HepG2 (cell line): ENCODE data around the gene ADI1. TPM values are rescaled to one million over a fixed set of nuclear protein-coding genes. Genes with fewer than 3 reads are reported as not detected.
A peak's percentile ranks its signal among the peaks of the same experiment; 100 is the strongest.

Source experiments
- ATAC-seq: fragments of 200-7000 bp; cut with Tn5 transposase; 3 replicates; pipeline ENCODE4 v1.9.1; 2020; ENCODE audit warnings: mild to moderate bottlenecking, moderate library complexity
- BruUV-seq: library from RNA; stranded (reverse); fragments of 400-500 nt; replicated peaks from 2 replicates; lab custom pipeline; 2021; lab: Mats Ljungman, UMichigan
- CTCF ChIA-PET: fragments of 300-600 bp; formaldehyde crosslinking; extraction: SDS; loops from one replicate; lab custom pipeline; 2021; ENCODE audit warnings: low total read pairs, inconsistent platforms, low intra/inter-chr PET ratio; lab: Yijun Ruan, JAX
- POLR2A ChIA-PET: fragments of 350-600 bp; sonication (Branson Sonifier 250); formaldehyde crosslinking; loops from one replicate; lab custom pipeline; 2020; ENCODE audit warnings: antibody characterized with exemption, inconsistent platforms; lab: Yijun Ruan, JAX
- DNase-seq: peaks from one replicate; pipeline ENCODE4 v3.0.0-alpha.2; 2015; ENCODE audit warnings: low spot score
- FAIRE-seq: peaks from 3 replicates; lab custom pipeline; 2011; peaks lifted over from hg19 to GRCh38; lab: Jason Lieb, UNC
- H2AFZ ChIP-seq: one replicate; pipeline ENCODE4 v1.6.1; 2011; ENCODE audit warnings: low read length, inconsistent platforms
- H3K27ac ChIP-seq: fragments of 300-600 bp; 3 replicates; pipeline ENCODE4 v1.8.0; 2011; ENCODE audit warnings: mixed run types, mild to moderate bottlenecking, mixed read lengths, low read length, inconsistent platforms; ENCODE audit not compliant: insufficient read depth; ENCODE audit errors: extremely low read length
- H3K27me3 ChIP-seq, 2 experiments: fragments of 200-600 bp in 1 of 2; 2 replicates in 1 of 2; 3 replicates in 1 of 2; pipeline versions ENCODE4 v1.6.0 to v1.8.0; 2011; ENCODE audit warnings: low read length in 2 of 2, mild to moderate bottlenecking in 2 of 2, moderate library complexity in 2 of 2, inconsistent platforms in 1 of 2; ENCODE audit not compliant: insufficient read depth in 2 of 2, control insufficient read depth in 1 of 2
- H3K36me3 ChIP-seq, 2 experiments: fragments of 200-600 bp in 1 of 2; replicated peaks in 1 of 2; 2 replicates in 1 of 2; 3 replicates in 1 of 2; pipeline versions ENCODE4 v1.5.1 to v1.8.0; 2011; ENCODE audit warnings: low read length in 2 of 2, inconsistent platforms in 1 of 2; ENCODE audit not compliant: insufficient read depth in 2 of 2, control insufficient read depth in 1 of 2
- H3K4me1 ChIP-seq: 2 replicates; pipeline ENCODE4 v1.5.1; 2012; ENCODE audit warnings: low read length, inconsistent platforms; ENCODE audit not compliant: insufficient read depth
- H3K4me2 ChIP-seq: 2 replicates; pipeline ENCODE4 v1.6.0; 2011; ENCODE audit warnings: low read depth, low read length, inconsistent platforms
- H3K4me3 ChIP-seq, 3 experiments: fragments of 200-600 bp in 1 of 3; sonication (generic), shearing (Covaris generic) in 1 of 3; replicated peaks in 1 of 3; 2 replicates each; pipeline ENCODE4 v1.5.1; 2011 to 2016; ENCODE audit warnings: low read length in 3 of 3, inconsistent platforms in 2 of 3, low read depth in 2 of 3, mild to moderate bottlenecking in 2 of 3, control low read depth in 1 of 3, mixed read lengths in 1 of 3; ENCODE audit not compliant: insufficient read depth in 1 of 3
- H3K79me2 ChIP-seq: one replicate; pipeline ENCODE4 v1.6.1; 2011; ENCODE audit warnings: low read length, inconsistent platforms; ENCODE audit not compliant: insufficient read depth
- H3K9ac ChIP-seq: 2 replicates; pipeline ENCODE4 v1.6.0; 2011; ENCODE audit warnings: mild to moderate bottlenecking, low read depth, low read length, inconsistent platforms; ENCODE audit not compliant: insufficient read depth
- H3K9me3 ChIP-seq: 2 replicates; pipeline ENCODE4 v1.5.1; 2012; ENCODE audit warnings: mild to moderate bottlenecking, low read length
- H4K20me1 ChIP-seq: 2 replicates; pipeline ENCODE4 v1.6.0; 2011; ENCODE audit warnings: inconsistent platforms, mild to moderate bottlenecking, low read length, moderate library complexity; ENCODE audit not compliant: insufficient read depth
- FOXA3 ChIP-seq: IDR thresholded peaks from 2 replicates; pipeline ENCODE4 v1.6.1; 2016; ENCODE audit warnings: missing genetic modification reagents, missing compliant biosample characterization
- GABPB1 ChIP-seq: IDR thresholded peaks from 2 replicates; pipeline ENCODE4 v1.6.1; 2016; ENCODE audit warnings: mild to moderate bottlenecking, missing genetic modification reagents, moderate library complexity, missing compliant biosample characterization
- GATAD2A ChIP-seq: IDR thresholded peaks from 2 replicates; pipeline ENCODE4 v1.6.1; 2016
- HNRNPK ChIP-seq: fragments of 200-400 bp; formaldehyde crosslinking; IDR thresholded peaks from 2 replicates; pipeline ENCODE4 v1.6.1; 2018; ENCODE audit warnings: low read length, low read depth, moderate library complexity, mild to moderate bottlenecking; ENCODE audit not compliant: poor library complexity, severe bottlenecking
- HNRNPLL ChIP-seq: fragments of 200-400 bp; formaldehyde crosslinking; IDR thresholded peaks from 2 replicates; pipeline ENCODE4 v1.6.1; 2017; ENCODE audit warnings: mild to moderate bottlenecking, low read depth, low read length; ENCODE audit not compliant: poor library complexity, severe bottlenecking
- KLF11 ChIP-seq: IDR thresholded peaks from 2 replicates; pipeline ENCODE4 v1.6.1; 2016; ENCODE audit warnings: missing compliant biosample characterization
- NONO ChIP-seq, 2 experiments: fragments of 450-650 bp in 1 of 2; sonication (generic) in 1 of 2; formaldehyde crosslinking in 1 of 2; IDR thresholded peaks in 1 of 2; conservative IDR thresholded peaks in 1 of 2; 2 replicates each; pipeline versions ENCODE4 v1.6.1 to v1.8.0; 2017 to 2022; ENCODE audit warnings: mild to moderate bottlenecking in 1 of 2, missing genetic modification reagents in 1 of 2, moderate library complexity in 1 of 2
- POGZ ChIP-seq: sonication (generic); formaldehyde crosslinking; IDR thresholded peaks from 2 replicates; pipeline ENCODE4 v1.4.0; 2020; ENCODE audit warnings: mild to moderate bottlenecking, missing genetic modification reagents
- PRPF4 ChIP-seq: fragments of 200-400 bp; formaldehyde crosslinking; IDR thresholded peaks from 2 replicates; pipeline ENCODE4 v1.6.1; 2016; ENCODE audit warnings: low read length, low read depth; ENCODE audit not compliant: poor library complexity, severe bottlenecking
- REXO4 ChIP-seq: sonication (generic); formaldehyde crosslinking; IDR thresholded peaks from 2 replicates; pipeline ENCODE4 v1.8.0; 2022; ENCODE audit warnings: missing genetic modification reagents, mild to moderate bottlenecking, borderline replicate concordance
- SMYD3 ChIP-seq: sonication (generic); formaldehyde crosslinking; IDR thresholded peaks from 2 replicates; pipeline ENCODE4 v1.8.1; 2023; ENCODE audit warnings: mild to moderate bottlenecking, missing genetic modification reagents
- SP4 ChIP-seq: sonication (generic); formaldehyde crosslinking; IDR thresholded peaks from 2 replicates; pipeline ENCODE4 v1.8.1; 2023; ENCODE audit warnings: mild to moderate bottlenecking, missing genetic modification reagents
- STAG1 ChIP-seq: sonication (generic); formaldehyde crosslinking; IDR thresholded peaks from 2 replicates; pipeline ENCODE4 v1.4.0; 2020; ENCODE audit warnings: missing genetic modification reagents
- TEAD2 ChIP-seq: sonication (generic); formaldehyde crosslinking; IDR thresholded peaks from 2 replicates; pipeline ENCODE4 v1.9.0; 2021; ENCODE audit warnings: missing genetic modification reagents
- ZFP36L2 ChIP-seq: sonication (generic); formaldehyde crosslinking; IDR thresholded peaks from 2 replicates; pipeline ENCODE4 v1.4.0; 2020; ENCODE audit warnings: missing genetic modification reagents
- ZNF605 ChIP-seq: sonication (generic); formaldehyde crosslinking; IDR thresholded peaks from 2 replicates; pipeline ENCODE4 v1.8.0; 2022; ENCODE audit warnings: mild to moderate bottlenecking, missing genetic modification reagents
- ZNF766 ChIP-seq: sonication (generic); formaldehyde crosslinking; IDR thresholded peaks from 2 replicates; pipeline ENCODE4 v1.5.0; 2020; ENCODE audit warnings: missing genetic modification reagents, borderline replicate concordance
- ZSCAN29 ChIP-seq: sonication (generic); formaldehyde crosslinking; conservative IDR thresholded peaks from 2 replicates; pipeline ENCODE4 v1.4.0; 2020; ENCODE audit warnings: mild to moderate bottlenecking, missing genetic modification reagents
- WGBS: methylation state at CpG from one replicate; pipeline ENCODE4 v1.1.6; 2017; ENCODE audit warnings: low lambda C conversion rate; 5-methylcytosine and 5-hydroxymethylcytosine counted together
- in situ Hi-C: cut with HindIII; loops from 2 replicates; pipeline ENCODE4 v1.10.0; 2017; ENCODE audit warnings: low pct_unique_long_range_greater_than_20kb; ENCODE audit not compliant: extremely low pct_ligation_motif_present
- intact Hi-C: fragments of 100-400 bp; cut with micrococcal nuclease; formaldehyde crosslinking; loops from one replicate; pipeline ENCODE4 v1.10.0; 2022; ENCODE audit not compliant: unreplicated experiment
- polyA plus RNA-seq, 8 experiments: library from polyadenylated mRNA; depleted of rRNA in 3 of 8; stranded (reverse) in 7 of 8; unstranded in 1 of 8; fragments of >200 nt; fragmentation: Illumina TruSeq in 4 of 8; extraction: Trizol in 4 of 8; gene quantifications; 2 replicates each; pipeline versions ENCODE4 v1.2.1 to v1.2.3, GENCODE V29; 2011 to 2016; ENCODE audit warnings: low read depth in 4 of 8, missing spikeins in 1 of 8, mixed read lengths in 1 of 8; ENCODE audit not compliant: insufficient read depth in 1 of 8
- total RNA-seq, 5 experiments: library from RNA; depleted of rRNA; stranded (reverse); fragments of >200 nt; fragmentation: Illumina TruSeq; extraction: Trizol; gene quantifications; 2 replicates each; pipeline ENCODE4 v1.2.3, GENCODE V29; 2016; ENCODE audit warnings: low read depth in 1 of 5
- TF ChIP-seq, protein P1 (sequence below): sonication (generic); formaldehyde crosslinking; IDR thresholded peaks from 2 replicates; pipeline ENCODE4 v1.4.0; 2020; ENCODE audit warnings: mild to moderate bottlenecking, missing genetic modification reagents, borderline replicate concordance
- TF ChIP-seq, protein P2 (sequence below): sonication (generic); formaldehyde crosslinking; IDR thresholded peaks from 2 replicates; pipeline ENCODE4 v1.5.1; 2020; ENCODE audit warnings: missing genetic modification reagents, mild to moderate bottlenecking, borderline replicate concordance
- TF ChIP-seq, protein P3 (sequence below): IDR thresholded peaks from 2 replicates; pipeline ENCODE4 v1.6.1; 2016; ENCODE audit warnings: missing compliant biosample characterization, missing genetic modification reagents, borderline replicate concordance

ADI1 gene
- total and polyA plus RNA-seq, 2 of the 13 experiments (the other 11 are each of a cell fraction or from before 2014, with no cell fraction given), result 28.7 to 123 TPM

DNA sequence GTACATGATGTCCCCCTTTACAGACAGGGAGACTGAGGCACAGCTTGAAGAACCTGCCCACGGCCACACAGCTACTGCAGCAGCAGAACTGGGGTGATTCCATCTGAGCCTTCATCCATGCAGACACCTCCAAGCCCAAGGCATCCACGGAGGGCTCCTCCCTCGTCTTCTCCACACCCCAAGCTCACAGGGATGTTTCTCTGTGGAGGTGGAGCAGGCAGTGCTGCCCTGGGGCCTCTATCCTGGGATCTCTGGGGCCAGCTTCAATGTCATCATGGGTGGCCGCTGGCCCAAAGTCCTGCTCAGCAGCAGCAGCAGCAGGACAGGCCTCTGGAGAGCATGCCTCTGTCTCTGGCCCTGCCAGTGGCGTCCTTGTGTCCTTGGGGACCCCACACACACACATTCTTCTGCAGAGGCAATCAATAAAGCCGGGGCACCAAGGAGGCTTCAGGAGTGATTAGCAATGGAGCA is 31.2 kb downstream of the ADI1 start:
- in situ Hi-C loops, result no loop called here
- TF ChIP-seq KLF11 (CRISPR knock-in tag), result no peak
- TF ChIP-seq, protein P1, sequence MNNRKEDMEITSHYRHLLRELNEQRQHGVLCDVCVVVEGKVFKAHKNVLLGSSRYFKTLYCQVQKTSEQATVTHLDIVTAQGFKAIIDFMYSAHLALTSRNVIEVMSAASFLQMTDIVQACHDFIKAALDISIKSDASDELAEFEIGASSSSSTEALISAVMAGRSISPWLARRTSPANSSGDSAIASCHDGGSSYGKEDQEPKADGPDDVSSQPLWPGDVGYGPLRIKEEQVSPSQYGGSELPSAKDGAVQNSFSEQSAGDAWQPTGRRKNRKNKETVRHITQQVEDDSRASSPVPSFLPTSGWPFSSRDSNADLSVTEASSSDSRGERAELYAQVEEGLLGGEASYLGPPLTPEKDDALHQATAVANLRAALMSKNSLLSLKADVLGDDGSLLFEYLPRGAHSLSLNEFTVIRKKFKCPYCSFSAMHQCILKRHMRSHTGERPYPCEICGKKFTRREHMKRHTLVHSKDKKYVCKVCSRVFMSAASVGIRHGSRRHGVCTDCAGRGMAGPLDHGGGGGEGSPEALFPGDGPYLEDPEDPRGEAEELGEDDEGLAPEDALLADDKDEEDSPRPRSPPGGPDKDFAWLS (CRISPR knock-in tag), result no peak
- TF ChIP-seq TEAD2 (CRISPR knock-in tag), result no peak
- TF ChIP-seq HNRNPLL, result no peak
- TF ChIP-seq STAG1 (CRISPR knock-in tag), result no peak
- 0 out of 2 replicates have a peak, but pooled peaks have one; percentile 35 for TF ChIP-seq GATAD2A (CRISPR knock-in tag)
- TF ChIP-seq, protein P2, sequence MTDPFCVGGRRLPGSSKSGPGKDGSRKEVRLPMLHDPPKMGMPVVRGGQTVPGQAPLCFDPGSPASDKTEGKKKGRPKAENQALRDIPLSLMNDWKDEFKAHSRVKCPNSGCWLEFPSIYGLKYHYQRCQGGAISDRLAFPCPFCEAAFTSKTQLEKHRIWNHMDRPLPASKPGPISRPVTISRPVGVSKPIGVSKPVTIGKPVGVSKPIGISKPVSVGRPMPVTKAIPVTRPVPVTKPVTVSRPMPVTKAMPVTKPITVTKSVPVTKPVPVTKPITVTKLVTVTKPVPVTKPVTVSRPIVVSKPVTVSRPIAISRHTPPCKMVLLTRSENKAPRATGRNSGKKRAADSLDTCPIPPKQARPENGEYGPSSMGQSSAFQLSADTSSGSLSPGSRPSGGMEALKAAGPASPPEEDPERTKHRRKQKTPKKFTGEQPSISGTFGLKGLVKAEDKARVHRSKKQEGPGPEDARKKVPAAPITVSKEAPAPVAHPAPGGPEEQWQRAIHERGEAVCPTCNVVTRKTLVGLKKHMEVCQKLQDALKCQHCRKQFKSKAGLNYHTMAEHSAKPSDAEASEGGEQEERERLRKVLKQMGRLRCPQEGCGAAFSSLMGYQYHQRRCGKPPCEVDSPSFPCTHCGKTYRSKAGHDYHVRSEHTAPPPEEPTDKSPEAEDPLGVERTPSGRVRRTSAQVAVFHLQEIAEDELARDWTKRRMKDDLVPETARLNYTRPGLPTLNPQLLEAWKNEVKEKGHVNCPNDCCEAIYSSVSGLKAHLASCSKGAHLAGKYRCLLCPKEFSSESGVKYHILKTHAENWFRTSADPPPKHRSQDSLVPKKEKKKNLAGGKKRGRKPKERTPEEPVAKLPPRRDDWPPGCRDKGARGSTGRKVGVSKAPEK, result no peak
- TF ChIP-seq SP4, result no peak
- no peak for TF ChIP-seq ZFP36L2 (CRISPR knock-in tag)
- peak; percentile 75 for TF ChIP-seq ZNF605 (CRISPR knock-in tag)
- no peak for TF ChIP-seq ZSCAN29 (CRISPR knock-in tag)
- no peak for TF ChIP-seq POGZ (CRISPR knock-in tag)
- TF ChIP-seq REXO4 (CRISPR knock-in tag), result no peak
- TF ChIP-seq NONO (IDR thresholded peaks at IDR 0.05), result no peak
- TF ChIP-seq NONO (CRISPR knock-in tag; conservative IDR thresholded peaks at IDR 0.05), result no peak
- no peak for TF ChIP-seq ZNF766 (CRISPR knock-in tag)
- no peak for TF ChIP-seq HNRNPK
- TF ChIP-seq FOXA3 (CRISPR knock-in tag), result 0 out of 2 replicates have a peak, but pooled peaks have one; percentile 22
- TF ChIP-seq PRPF4, result no peak
- TF ChIP-seq, protein P3, sequence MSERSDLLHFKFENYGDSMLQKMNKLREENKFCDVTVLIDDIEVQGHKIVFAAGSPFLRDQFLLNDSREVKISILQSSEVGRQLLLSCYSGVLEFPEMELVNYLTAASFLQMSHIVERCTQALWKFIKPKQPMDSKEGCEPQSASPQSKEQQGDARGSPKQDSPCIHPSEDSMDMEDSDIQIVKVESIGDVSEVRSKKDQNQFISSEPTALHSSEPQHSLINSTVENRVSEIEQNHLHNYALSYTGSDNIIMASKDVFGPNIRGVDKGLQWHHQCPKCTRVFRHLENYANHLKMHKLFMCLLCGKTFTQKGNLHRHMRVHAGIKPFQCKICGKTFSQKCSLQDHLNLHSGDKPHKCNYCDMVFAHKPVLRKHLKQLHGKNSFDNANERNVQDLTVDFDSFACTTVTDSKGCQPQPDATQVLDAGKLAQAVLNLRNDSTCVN (CRISPR knock-in tag), result no peak
- TF ChIP-seq GABPB1 (CRISPR knock-in tag), result no peak
- TF ChIP-seq SMYD3, result no peak

More for the DNA sequence above, 31.2 kb downstream of the ADI1 start:
- BruUV-seq, result no TSS peak
- WGBS, result 32% methylated on average over 6 of the region's 6 CpGs
- Histone ChIP-seq H3K27ac (no peak overlapping the region), H3K4me2 (peak overlapping the region; percentile 33), H3K9me3 (no peaks in the 10 kb centered on the region), H3K36me3 (no peaks in the 10 kb centered on the region; a peak in 1 of 5 replicates), H4K20me1 (no peaks in the 10 kb centered on the region), H3K9ac (no peak overlapping the region), H3K4me3 (no peak overlapping the region), H3K79me2 (no peaks in the 10 kb centered on the region), H3K27me3 (no peaks in the 10 kb centered on the region), H3K4me1 (peaks cover 58% of the 10 kb centered on the region), H2AFZ (no peak overlapping the region)
- POLR2A ChIA-PET, result interaction anchor here (1.3 kb wide), 1 partner anchor 23 kb away, joined by 4 read pairs; no protein-coding TSS in a partner anchor
- FAIRE-seq (no peak), ATAC-seq (peak; percentile 36), DNase-seq (no peak)
- intact Hi-C loops, result no loop called here
- CTCF ChIA-PET, result no interaction called here
